NCI-H2196 (cell line): ENCODE data around the gene TYW1B.
"Not testable (repeated sequence)": the region's sequence is repeated elsewhere in the genome, so short reads cannot be mapped to it uniquely, and the experiment has no call there.

ENCODE experiments used
- DNase-seq: peaks from one replicate; lab custom pipeline; 2025; ENCODE audit not compliant: unreplicated experiment; lab: John Stamatoyannopoulos, UW

TYW1B gene

DNA sequence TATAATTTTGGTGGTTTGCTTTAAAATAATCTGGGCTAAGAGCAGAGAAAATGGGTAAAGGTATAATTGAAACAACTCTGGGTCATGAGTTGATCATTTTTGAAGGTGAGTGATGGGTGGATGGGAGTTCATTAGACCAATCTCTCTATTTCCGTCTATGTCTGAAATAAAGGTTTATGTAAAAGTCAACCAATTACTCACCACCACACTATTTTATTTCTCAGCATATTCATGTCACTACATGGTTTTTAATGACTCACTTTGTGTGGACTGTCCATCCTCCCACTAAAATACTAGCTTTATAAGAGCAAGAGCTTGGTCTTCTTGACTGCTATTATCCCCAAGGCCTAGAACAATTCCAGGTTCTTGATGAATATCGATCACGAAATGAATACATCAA is 199.6 kb downstream of the TYW1B start:
- not testable (repeated sequence) for DNase-seq

DNA sequence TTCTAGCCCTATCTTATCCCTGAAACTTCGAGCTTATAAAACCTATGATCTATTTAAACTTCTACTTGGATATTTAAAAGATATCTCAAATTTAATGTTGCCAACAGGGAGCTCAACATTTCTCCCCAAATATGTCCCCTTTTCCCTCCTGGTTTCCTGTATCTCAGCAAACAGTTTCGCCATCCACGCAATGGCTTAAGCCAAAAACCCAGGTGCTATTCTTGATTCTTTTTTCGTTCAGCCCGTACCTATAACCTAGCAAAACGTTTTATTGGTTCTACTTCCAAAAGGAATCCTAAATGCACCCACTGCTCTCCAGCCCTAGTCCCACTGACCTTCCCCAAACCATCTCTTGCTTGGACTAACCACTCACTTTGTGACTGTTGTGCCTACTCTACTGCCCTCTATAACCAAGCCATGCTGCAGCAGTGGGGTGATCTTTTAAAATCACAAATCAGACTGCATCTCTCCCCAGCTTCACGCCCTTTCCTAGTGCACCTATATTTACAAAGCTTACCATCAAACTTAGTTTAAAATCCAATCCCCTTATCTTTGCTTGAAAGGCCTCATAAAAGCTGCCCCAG is 201.5 kb downstream of the TYW1B start:
- not testable (repeated sequence) for DNase-seq

DNA sequence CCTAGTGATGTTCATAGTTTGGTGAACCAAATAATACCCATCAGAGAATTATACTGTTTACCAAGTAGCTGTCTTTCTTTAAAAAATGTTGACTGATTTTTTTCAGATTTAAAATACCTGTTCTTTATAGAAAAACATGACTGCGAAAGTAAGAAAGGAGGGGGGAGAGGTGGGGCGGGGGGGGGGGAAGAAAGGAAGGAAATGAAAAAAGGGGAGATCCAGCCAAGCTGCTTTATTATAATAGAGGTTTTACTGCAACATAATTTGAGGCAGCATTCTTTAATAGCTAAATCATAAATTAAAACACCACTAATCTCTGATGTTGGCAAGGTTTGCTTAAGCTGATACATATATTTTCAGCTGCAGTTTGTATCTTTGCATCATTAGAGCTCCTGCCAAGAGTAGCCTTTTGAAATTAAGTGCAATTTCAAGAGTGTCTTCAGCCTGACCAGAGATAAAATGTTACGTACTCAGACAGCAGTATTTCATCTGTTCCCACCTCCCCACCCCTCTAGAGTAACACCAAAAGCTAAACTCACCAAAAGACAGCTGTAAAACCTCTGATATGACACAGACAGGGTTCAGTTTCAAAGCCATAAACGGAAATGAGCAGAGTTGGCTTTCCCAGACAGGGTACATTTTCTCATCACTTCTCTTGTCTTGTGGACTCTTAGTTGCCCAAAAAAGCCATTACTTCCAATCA is 202.1 kb downstream of the TYW1B start:
- not testable (repeated sequence) for DNase-seq

DNA sequence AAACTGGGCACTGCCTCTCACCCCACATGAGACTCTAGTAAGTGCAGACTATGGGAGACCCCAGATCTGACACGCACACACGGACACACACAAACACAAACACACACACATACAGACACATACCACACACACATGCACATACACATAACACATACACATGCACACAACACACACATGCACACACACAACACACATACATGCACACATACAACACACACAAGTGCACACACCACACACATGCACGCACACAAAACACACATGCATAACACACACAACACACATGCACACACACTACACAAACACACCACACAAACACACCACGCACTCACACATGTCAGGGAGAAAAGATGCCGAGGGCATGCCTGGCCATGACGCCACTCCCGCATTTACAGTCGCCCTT is 205.5 kb downstream of the TYW1B start:
- no peak for DNase-seq

DNA sequence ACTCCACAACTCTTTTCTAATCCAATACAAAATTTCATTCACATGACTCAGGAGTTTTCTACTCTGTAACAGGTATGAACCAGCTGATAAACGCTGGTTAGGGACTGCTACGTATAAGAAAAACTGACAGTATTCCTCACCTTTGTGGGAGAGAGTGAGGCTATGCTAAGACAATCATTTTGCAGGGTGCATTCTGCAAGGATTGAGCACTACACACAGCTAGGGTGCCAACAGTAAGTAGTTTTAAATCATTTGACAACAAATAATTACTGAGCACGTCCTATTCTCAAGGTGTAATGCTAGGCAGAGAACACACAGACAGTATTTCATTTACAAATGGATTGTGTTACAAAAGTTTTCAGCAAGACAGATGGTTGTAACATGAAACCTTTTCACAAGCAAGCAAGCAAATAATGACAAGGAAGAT is 206.2 kb downstream of the TYW1B start:
- DNase-seq = peak; percentile 5

DNA sequence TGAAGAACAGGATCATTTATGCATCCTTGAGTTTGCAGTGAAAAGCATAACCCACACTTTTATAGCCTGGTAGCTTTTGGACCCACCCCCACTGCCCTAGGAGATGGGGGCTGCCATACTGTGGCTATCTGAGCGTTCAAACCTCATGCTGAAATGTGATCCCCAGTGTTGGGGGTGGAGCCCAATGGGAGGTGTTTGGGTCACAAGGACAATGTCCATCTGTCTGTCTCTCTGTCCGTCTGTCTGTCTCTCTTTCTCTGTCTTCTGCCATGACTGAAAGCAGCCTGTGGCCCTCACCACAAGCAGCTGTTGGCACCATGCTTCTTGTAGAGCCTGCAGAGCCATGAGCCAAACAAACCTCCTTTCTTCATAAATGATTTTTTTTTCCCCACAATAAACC is 207.1 kb downstream of the TYW1B start:
- DNase-seq = not testable (repeated sequence)

DNA sequence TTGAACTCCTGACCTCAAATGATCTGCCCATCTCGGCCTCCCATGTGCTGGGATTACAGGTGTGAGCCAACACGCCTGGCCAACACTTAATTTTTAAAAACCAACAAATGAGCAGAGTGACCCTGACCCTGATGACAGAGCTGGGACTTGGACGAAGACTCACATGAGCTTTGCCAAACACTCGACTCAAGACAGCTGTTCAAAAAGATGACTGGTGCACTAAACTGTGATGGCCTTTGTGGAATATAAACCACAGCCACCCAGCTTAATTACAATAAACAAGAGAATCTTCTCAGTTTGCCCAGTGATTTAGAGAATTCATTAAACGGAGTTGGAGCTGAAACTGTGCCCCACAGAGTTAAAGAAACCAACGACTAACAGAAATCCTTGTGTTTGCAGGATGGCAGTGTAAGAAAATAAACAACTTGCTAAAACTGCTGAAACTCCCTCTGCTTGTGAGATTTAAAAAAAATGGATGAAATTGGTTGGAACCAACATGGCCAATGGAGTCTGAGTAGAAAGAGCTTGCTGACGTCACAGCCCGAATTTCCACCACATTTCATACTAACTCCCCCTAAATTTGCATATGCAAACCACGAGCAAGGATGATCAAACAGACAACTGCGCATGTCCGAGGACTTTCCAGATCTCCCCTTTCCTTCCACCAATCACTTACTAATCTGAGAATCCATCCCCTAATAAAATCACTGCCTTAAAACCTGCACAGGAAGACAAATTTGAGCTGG is 209.4 kb downstream of the TYW1B start:
- peak; percentile 20 for DNase-seq

DNA sequence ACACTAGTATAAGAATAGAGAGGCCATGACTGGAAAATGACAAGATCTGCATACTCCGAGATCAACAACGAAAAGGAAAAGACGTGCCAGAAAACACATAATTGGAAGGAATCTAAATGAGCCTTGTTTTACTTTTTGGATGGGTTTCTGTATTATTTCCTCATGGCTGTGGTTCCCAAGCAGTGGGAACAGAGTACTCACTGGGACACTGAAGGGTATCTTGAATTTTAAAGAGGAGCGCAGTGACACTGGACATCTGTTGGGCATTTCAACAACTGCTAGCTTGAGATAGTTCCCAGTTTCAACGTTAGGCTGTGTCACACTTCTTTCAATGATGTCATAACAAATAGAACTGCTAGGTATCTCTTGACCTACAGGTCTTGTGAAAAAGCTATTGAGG is 218.2 kb downstream of the TYW1B start:
- not testable (repeated sequence) for DNase-seq

DNA sequence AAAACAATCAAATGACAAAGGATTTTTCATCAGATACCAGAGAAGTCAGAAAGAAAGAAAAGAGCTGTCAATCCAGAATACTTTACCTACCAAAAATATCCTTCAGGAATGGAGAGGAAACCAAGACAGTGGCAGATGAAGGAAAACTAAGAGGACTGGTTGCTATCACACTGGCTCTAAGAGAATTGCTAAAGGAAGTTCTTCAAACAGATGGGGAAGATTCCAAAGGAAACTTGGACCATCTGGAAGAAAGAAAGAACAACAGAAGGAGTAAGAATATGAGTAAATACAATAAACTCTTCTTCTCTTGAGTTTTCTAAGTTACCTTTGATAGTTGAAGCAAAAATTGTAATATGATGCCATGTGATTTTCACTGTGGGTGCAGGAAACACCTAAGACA is 220.0 kb downstream of the TYW1B start:
- DNase-seq = not testable (repeated sequence)

DNA sequence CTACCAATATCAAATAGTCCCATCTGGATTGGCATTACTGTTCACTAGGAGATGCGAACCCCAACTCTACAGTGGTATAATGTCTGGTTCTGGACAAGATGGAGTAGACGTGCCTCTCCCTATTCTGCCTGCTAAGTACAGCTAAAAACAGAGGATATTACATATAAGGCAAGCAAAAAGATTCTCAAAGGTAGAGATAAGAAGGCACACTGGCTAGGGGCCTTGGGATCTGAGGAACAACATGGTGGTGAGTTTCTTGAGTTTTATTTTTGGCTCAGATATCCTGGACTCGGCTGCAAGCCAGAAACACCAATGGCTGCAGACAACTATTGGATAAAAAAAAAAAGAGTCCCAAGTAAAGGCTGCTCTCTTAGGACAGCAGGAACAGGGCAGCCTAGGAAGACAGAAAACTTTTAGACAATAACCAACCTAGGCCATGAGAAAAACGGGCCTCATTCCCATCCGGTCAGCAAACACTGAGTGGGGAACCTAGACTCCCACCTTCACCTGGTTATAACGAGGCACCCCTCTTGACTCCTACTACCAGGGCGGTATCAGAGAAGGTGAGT is 222.1 kb downstream of the TYW1B start:
- not testable (repeated sequence) for DNase-seq

DNA sequence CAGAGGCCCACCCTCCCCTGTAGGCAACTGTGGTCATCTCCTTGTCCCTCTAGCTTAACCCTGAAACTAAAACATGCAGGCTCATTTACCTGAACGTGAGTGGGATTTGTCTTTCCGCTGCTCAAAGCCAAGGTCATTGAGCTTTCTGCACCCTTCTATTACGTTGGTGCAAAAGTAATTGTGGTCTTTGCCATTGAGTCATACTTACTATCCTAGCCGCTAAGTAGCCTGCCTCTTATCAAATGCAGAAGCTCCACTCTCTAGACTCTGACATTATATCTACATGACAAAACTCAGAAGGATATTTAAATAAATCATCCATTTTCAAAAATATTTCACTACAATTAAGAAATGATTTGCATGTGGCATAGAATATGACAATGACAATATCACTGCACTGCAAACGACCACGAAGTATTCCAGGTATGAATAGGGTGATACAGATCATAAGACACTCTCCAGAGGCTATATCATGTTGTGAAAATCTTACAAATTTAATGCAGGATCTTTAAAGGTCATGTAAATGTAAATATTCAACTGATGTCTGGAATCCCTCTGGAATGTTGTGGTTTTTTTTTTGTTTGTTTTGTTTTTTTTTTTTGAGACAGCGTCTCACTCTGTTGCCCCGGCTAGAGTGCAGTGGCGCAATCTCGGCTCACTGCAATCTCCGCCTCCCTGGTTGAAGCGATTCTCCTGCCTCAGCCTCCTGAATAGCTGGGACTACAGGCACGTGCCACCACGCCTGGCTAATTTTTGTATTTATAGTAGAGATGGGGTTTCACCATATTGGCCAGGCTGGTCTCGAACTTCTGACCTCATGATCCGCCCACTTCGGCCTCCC is 223.0 kb downstream of the TYW1B start:
- DNase-seq = not testable (repeated sequence)

DNA sequence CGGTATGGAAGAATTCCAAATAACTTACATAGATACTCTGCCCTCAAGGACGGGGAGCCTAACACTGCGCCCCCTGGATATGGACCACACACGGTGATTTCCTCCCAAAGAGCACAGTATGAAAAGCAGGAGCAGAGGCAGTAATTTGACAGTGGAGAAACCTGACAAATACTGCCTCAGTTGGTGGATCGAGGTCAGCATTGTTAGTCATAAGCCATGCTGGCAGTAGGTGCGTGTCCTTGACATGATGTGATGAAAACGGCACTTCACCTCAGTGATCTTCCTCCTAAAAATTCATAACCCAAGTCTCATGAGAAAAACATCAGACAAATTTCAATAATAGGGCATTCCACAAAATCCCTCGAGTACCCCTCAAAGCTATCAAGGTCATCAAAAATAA is 224.5 kb downstream of the TYW1B start:
- DNase-seq = not testable (repeated sequence)

DNA sequence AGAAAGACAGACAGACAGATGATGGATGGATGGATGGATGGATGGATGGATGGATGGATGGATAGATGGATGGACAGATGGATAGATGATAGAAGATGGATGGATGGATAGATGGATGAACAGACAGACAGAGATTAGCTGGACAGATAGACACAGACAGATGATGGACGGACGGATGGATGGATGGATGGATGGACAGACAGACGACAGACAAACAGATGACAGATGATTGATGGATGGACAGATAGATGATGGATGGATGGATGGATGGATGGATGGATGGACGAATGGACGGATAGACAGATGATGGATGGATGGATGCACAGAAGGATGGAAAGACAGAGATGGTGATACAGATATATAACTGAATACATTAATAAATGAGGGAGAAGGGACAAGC is 224.9 kb downstream of the TYW1B start:
- DNase-seq = no peak

DNA sequence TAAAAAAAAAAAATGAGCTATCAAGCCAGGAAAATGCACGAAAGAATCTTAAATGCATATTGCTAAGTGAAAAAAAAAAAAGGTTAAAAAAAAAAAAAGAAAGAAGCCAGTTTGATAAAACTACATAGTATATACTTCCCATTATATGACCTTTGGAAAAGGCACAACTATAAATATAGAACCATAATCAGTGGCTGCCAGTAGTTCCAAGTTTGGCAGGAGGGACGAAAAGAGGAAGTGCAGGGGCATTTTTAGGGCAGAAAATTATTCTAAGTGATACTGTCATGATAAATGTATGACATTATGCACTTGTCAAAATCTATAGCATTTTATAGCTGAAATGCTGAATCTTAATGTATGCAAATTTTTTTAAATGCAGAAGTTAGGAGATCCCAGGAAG is 226.3 kb downstream of the TYW1B start:
- not testable (repeated sequence) for DNase-seq

DNA sequence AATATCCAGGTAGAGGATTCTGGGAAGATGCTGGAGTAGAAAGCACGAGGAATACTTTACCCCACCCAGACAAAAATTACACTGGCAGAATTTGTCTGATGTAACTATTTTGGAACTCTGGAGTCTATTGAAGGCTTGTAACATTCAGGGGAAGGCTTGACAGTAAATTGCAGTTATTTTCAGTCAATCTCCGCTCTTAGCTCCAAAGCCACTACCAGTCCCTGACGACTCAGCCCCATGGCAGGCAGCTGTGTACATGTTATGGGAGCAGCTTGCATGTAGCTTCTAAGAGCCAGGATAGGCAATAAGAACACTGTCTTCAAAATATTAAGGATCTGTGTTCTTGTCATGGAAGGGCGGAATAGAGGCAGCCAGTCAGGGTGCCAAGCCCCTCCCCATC is 238.0 kb downstream of the TYW1B start:
- DNase-seq = not testable (repeated sequence)

DNA sequence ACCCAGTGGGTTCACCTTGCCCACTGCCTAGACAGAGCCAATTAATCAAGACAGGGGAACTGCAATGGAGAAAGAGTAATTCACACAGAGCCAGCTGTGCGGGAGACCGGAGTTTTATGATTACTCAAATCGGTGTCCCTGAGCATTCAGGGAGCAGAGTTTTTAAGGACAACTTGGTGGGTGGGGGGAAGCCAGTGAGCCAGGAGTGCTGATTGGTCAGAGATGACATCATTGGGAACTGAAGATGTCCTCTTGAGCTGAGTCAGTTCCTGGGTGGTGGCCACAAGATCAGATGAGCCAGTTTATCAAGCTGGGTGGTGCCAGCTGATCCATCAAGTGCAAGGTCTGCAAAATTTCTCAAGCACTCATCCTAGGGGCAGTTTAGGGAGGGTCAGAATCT is 240.7 kb downstream of the TYW1B start:
- DNase-seq = not testable (repeated sequence)

DNA sequence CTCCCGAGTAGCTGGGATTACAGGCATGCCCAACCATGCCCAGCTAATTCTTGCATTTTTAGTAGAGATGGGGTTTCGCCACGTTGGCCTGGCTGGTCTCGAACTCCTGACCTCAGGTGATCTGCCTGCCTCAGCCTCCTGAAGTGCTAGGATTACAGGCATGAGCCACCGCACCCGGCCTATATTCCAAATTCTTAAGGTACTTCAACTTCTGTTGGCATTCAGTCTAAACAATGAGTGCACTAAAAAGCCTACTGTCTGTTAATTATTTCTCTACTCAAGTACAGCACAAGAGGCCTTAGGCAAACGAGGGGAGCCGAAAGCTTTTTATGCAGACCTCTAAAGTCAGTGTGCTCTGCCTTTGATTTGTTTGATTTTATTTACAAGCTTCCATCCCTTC is 243.4 kb downstream of the TYW1B start:
- DNase-seq = not testable (repeated sequence)

DNA sequence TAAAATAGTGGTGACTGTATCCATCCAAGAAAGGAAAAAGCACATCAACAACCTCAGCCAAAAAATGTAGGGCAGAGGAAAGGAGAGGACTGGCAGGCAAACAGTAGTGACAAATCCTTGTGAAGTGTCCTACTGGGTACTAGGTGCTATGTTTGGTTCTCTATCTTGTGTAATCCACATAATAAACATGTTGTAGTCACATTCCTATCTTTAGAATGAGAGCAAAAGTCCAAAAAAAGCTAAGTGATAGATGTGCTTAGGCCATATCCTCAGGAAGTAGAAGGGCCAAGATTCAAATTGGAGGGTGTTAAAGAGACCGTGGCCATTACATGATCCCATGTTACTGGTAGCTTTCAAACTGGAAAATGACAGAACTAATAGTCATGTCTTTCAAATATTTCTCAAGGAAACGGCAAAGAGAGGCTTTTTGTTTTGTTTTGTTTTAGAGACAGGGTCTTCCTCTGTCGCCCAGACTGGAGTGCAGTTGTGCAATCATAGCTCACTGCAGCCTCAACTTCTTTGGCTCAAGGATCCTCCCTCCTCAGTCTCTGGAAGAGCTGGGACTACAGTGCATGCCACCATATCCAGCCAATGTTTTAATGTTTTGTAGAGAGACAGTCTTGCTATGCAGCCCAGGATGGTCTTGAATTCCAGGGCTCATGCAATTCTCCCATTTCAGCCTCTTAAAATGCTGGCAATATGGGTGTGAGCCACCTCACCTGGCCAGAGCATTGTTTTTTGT is 244.2 kb downstream of the TYW1B start:
- DNase-seq = not testable (repeated sequence)

DNA sequence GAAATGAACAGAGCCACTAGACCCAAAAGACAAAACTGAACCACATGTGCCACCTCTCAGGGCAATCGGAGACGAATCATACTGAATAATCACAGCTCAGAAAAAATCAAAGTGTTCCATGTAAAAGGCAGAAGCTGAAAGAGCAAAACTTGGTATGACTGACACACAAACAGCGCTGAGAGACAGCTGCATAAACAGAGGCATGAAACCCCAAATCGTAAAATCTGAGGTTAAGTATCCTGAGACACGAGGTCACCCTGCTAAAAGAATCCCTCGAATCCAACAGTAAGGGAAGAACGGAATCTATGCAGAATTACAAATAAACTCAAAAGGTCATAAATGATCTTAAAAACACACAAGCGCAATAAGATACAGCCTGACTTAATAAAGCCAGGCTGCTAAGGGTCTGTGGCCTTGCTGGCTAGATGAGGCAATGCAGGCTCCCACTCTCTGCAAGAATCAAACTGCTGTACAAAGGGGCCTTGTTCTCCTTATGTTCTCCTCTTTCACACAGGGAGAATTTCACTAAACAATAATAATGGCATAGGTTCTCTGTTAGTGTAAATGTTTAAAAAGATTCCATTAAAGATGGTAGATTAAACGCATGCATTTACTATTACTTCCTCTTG is 247.7 kb downstream of the TYW1B start:
- not testable (repeated sequence) for DNase-seq

DNA sequence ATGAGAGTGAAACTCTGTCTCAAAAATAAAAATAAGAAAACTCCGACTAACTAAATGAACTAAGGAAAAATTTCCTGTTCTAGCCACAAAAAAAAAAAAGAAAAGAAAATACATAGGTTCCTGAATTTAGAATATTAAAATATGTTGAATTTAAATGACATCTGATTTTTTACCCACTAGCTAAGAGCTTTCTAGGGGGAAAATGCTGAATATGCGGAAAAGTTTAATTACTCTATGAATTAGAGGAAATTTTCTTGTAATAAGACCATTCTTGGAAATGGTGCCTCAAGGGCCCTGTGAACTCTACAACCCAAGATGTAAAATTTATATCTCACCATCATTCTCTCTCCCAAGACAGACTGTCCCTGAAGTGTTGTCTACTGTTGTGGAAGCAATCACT is 250.9 kb downstream of the TYW1B start:
- no peak for DNase-seq
